SHP77 (cell line): ENCODE measurements around the gene PGBD5.

ENCODE experiments used
- DNase-seq, 2 experiments: peaks; one replicate each; lab custom pipeline; 2025; lab: John Stamatoyannopoulos, UW

Gene PGBD5

DNA sequence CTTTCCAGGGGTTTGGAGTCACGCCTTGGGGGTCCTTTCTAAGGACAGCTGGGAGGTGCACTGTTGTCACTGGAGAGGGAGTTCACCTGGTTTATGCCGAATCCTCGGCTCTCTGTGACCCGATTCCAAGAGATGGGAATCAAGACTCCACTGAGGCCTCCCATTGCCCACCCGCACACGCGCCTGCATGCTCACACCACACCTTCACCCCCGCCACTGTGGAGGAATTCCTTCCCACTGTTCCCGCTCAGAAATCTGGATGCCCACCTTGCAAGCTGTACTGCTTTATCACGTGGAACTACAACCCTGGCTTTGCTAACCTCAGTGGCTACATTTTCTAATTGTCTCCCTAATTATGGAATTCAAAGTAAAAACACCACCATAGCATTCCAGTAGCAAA is 29.2 kb downstream of the PGBD5 start:
- no peak for DNase-seq

DNA sequence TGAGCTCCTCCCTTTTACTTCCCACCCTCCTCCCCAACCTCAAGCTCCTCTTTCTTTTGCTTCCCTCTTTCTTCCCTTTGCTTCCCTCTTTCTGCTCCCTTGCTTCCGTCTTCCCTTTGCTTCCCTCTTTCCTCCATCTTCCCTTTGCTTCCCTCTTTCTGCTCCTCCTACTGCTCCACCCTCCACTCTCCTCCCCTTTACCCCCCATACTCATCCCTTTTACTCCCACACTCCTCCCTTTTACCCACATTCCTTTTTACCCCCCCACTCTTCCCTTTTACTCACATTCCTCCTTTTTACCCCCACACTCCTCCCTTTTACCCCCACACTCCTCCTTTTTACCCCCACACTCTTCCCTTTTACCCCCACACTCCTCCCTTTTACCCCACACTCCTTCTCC is 30.2 kb downstream of the PGBD5 start:
- no peak for DNase-seq

DNA sequence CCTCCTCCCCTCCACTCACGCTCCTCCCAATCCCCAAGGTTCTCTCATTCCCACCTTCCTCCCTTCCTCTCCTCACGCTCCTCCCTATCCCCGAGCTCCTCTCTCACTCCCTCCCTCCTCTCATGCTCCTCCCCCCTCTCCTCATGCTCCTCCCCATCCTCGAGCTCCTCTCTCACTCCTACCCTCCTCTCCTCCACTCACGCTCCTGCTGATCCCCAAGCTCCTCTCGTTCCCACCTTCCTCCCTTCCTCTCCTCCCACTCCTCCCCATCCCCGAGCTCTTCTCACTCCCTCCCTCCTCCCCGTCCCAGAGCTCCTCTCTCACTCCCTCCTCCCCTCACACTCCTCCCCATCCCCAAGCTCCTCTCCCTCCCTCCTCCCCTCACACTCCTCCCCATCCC is 31.4 kb downstream of the PGBD5 start:
- no peak for DNase-seq

DNA sequence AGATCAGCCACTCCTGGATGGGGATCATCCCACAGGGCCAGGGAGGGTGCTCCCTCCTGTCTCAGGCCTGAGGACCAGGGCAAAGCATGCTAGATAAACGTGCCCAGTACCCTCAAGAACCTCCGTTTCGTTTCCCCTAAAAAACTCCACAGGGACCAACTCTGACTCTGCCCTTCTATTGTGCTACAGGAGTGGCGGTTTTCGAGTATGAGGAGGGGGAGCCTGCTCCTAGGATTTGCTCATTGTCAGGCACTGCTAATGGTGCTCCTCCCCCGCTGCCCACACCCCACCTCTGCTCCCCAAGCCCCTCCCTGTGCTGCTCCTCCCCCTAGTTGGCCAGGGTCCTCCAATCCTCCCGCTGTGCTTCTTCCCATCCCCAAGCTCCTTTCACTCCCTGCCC is 32.0 kb downstream of the PGBD5 start:
- no peak for DNase-seq

DNA sequence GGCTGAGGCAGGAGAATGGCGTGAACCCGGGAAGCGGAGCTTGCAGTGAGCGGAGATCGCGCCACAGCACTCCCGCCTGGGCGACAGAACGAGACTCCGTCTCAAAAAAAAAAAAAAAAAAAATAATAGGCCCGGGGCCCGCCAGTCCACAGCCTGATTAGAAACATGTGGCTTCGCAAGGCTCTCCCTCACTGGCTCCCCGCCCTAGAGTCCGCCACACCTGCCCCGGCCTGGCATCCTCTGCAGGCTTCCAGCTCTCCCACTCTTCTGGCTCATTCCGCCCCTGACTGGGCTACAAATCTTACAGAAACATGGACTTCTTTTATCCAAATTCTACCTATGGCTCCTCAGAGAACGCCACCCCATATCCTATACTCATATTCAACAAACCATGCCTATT is 32.4 kb downstream of the PGBD5 start:
- DNase-seq: no peak

DNA sequence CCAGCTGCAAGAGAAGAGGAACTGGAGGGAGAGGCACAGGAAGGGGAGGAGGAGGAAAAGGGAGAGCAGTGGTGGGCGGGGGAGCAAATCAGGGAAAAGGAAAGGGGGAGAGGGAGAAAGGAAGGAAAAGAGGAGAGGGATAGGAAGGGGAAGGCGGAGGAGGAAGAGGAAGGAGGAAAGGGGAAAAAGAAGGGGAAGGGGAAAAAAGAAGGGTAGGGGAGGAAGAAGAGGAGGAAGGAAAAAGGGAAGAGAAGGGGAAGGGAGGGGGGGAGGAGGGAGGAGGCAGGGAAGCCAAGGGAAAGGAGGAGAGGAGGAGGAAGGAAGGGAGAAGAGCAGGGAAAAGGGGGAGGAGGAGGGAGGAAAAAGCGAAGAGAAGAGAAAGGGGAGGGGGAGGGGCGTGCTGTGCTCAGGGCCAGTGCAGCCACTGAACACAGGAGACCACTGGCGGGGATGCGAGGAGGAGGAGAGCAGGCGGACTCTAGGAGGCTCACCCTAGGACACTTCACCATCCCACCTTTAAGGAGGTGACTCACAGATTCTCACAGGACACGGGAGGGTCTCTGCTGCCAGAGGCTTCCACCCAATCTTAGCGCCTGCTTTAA is 33.1 kb downstream of the PGBD5 start:
- no peak for DNase-seq

DNA sequence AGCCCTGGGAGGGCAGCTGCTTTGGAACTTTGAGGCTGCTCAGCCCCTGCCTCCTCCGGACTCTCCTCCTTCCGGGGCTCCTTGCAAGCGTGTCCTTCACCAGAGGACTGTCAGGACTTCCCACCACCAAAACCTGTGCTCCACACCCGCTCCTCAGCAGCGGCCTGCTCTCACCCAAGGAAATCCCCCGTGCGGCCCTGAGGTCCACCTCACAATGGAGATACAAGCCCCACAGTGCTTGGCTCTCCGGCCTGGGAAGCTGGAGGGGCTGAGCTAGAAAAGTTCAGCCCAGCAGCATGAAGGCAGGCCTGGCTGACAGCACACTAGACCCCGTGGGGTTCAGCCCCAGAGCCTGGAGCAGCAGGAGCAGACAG is 33.6 kb downstream of the PGBD5 start:
- no peak for DNase-seq

DNA sequence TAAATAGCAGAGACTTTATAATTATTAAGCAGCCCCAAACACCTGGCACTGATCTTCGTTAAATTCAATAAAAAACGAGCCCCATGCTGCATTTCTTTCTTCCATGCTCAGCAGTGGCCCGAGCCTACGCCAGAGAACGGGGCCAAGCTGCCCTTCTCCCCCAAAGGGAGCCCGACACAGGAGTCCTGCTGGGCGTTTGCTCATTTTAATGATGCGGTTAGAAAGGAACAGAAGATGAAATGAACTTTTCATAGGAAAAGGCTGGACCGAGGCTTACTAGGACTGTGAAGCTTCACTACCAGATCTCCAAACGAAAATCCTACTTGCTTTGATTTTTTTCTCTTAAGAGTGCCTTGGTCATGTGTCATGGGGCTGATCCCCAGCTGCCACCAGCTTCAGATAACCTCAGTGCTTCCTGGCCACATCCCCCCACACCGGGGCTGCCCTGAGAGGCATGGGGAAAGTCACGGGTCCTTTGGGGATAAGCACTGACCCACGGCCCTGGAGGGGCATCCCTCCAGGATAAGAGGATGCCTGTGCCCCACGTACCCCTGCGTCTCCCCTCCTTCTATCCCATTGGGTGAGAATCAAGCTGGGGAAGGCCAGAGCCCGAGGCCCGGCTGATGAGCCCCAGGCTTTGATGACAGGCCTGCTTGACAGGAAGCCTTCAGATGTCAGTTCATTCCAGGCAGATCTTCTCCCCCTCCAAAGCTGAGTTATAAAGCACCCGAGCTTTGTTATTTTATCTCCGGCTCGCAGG is 34.2 kb downstream of the PGBD5 start:
- no peak for DNase-seq

DNA sequence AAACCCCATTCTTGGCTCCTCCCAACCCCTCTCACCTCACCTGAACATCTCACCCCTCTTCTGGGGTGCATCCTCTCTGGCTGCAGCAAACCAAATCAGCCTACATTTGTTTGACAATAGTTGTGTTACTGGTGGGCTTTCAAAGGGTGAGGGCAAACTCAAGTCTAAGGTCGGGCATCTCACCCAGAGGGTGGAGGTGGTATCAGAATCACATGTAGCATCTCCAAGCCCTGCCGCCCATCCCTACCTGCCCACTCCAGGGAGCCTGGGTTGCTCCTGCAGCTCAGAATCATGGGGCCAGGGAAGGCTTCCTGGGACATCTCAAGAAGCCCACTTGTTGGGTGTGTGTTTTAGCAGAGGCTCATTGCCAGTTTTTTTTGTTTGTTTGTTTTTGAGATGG is 35.8 kb downstream of the PGBD5 start:
- no peak for DNase-seq

DNA sequence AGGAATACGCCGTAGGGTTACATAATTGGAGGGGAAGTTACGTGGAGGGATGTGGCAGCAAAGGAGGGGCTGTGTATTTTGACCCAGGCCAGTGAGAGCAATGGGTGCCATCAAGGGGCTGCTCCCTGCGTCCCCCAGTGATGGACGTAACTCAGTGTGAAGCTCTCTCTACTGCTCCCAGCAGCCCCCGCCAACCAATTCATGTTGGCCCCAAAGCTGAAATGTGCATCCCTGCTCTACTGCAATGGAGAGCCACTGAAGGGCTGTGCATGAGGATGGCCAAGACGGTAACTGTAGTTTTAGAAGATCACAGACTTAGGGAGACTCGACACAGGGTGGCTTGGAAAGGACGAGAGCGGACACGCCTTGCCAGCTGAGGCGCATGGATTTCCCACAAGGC is 38.3 kb downstream of the PGBD5 start:
- no peak for DNase-seq

DNA sequence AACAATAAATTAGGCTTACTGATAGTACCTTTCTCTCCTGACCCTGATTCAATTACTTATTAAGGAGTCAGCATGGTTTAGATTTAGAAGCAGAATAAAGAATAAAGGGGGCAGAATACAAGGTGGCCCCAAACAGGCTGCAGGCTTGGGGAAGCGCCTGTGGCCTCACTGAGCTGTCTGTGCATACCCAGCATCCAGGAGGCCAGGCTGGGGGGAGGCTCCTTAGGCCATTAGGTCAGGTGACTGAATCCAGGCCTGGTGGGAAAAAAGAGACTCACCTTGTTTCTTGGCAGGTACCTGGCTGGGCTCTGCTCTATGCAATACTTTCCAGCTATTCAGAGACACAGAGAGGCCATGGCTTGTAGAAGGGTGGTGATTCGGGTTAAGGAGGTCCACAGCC is 38.8 kb downstream of the PGBD5 start:
- DNase-seq: no peak

DNA sequence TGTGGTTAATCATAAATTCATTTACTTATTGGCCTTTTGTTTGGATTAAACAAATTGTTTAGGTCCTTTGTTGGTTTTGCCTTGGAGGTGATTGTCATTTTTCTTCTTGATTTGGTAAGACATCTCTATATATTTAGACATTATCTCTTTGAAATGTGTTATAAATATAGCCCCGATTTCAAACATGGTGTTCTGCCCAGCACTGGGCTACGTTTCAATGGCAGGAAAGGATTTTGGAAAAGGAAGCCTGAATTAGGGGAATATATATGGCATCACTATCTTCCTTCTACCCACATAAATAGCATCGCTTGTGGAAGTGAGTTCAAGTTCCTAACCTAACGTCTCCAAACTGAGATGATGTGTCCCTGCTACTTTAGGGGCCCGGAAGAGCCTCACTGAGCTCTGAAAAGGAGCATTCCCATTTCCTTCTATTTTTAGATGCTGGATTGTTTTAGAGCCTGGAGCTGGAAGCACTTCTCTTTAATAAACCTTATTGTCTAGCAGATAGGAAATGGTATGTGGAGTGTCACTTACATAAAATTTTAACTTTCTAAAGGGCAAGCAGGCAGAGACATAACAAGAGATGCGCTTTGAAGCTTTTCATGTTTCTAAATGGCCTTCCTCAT is 39.4 kb downstream of the PGBD5 start:
- no peak for DNase-seq

DNA sequence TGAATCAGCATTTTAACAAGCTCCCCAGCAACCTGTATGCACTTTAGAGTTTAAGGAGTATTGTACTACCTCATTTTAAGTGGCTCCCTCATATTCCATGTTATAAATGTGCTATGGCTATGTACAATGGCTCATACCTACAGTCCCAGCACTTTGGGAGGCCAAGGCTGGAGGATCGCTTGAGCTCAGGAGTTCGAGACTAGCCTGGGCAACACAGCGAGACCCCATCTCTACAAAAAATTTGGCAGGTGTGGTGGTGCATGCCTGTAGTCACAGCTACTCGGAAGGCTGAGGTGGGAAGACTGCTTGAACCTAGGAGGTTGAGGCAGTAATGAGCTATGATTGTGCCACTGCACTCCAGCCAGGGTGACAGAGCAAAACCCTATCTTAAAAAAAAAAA is 40.2 kb downstream of the PGBD5 start:
- no peak for DNase-seq

DNA sequence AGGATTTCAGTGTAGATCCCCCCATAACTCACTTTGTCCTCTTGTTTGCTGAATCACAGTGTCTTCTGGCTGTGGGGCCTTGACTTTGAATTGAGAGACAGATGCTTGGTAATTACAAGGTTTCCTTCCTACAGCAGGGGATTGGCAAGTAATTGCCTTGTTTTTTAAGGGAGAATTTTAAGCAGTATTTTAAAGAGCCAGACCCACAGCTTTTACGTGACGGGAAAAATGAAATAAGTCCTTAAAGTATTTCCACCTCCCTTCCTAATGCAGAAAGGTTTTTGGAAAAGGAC is 41.0 kb downstream of the PGBD5 start:
- no peak for DNase-seq

DNA sequence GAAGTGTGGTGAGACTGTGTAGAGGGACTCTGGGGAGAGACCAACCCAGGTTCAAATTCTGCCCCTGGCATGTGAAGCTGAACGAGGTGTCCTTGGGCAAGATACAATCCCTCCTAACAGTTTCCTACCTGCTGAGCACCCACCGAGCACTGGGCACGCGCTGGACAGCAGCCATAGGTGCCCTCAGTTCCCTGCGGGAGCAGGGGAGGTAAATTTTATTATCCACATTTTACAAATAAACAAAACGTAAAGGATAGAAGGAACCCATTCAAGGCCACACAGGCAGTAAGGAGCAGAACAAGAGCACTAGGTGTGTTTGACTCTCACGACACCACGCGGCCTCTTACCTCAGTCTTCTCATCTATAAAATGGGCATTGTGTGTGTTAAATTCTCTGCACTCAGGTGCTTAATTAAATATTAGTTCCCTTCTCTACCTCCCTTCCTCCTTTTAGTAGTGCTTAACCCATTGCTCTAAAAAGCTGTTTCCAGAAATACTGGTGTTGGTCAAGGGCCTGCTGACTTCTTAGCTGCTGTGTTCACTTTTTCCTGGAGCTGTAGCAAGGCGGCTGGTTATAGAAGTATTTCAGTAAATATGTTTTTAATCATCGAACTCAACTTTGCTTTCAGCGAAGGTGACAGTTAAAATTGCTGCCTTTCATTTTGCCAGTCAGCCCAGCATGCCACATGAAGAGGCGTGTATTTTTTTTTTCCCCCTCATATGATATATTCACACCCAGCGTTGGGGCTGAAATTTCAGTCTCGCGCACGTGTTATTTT is 41.6 kb downstream of the PGBD5 start:
- no peak for DNase-seq

DNA sequence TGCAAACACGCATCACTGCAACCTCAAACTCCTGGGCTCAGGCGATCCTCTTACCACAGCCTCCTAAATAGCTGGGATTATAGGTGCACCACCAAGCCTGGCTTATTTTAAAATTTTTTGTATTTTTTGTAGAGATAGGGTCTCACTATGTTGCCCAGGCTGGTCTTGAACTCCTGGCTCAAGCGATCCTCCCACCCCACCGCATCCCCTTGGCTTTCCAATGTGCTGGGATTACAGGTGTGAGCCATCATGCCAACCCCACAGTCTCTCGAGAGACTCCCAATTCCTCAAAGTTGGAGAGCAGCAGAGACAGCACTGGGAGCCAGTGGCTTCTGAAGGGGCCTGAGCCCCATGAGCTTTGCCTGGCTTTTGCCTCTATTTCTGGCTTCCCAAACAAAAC is 42.7 kb downstream of the PGBD5 start:
- no peak for DNase-seq

DNA sequence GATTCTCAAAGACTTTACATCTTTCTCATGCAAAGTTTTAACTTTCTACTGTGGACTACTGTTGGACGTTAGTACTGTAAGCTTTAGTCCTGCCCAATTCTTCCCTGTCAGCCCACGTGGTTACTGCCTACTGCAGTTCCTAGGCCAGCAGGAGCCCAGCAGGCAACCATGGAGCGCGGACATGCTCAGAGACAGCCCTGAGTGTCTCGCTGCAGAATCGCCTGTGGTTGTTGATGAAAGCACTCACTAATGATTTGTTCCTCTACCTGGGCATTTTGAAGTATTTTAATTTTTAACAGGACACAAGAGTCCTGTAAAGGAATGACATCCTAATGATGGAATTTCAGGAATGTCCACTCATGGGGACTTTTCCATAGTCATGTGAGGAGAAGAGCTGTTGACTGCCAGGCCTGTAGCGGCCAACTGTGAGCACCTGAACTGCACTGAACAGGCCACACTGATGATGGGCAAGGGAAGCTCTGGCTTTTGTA is 44.1 kb downstream of the PGBD5 start:
- no peak for DNase-seq

DNA sequence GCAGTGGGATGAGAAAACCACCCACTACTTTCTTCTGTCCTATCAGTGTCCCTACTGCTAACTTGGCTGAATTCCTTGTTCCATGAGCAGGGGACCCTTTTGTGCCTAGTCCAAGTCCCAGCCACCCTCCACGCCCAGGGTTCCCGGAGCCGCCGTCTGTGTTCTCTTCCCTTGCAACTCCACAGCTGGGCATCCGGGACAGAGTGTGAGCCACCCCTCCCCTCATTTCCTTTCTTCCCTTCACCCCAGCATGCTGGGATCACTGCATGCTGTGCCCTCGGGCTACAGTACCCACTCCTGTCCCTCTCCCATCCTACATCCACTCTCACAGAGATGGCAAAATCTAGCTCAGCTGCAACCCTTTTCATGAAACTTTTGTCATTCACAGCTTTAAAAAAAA is 44.5 kb downstream of the PGBD5 start:
- DNase-seq: no peak

DNA sequence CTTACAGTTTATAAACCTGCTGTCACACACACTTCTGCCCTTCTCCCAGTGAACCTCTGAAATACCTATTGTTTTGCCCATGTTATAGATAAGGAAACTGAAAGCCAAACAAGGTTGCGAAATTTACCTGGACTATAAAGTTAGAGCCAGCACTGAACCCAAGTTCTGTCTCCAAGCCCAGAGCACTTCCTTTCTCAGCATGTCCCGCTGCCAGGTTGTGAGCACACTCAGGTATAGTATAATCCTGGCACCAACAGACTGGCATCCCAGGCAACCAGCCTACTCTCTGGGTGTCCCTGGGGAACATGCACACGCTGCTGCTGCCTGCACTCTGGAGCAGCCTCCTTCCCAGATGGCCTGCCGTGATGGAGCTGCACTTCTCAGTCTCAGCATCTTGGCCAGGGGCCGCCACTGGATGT is 45.1 kb downstream of the PGBD5 start:
- DNase-seq: no peak

DNA sequence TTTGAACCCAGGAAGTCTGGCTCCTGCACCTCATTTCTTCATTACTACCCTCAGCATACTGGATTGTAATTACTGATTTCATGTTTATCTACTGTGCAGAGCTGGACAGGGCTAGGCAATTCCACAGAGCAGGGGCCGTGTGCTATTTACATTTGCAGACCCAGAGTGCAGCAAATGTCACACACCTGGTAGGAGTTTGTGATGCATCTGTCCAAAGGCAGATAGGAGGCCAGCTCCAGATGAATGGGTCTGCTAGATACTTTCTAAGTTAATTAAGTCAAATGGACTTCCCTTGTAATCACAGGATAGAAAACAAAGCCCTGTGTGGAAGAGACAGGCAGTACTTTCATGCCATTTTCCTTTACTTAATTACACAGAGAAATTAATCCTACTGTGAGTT is 46.2 kb downstream of the PGBD5 start:
- DNase-seq: no peak

DNA sequence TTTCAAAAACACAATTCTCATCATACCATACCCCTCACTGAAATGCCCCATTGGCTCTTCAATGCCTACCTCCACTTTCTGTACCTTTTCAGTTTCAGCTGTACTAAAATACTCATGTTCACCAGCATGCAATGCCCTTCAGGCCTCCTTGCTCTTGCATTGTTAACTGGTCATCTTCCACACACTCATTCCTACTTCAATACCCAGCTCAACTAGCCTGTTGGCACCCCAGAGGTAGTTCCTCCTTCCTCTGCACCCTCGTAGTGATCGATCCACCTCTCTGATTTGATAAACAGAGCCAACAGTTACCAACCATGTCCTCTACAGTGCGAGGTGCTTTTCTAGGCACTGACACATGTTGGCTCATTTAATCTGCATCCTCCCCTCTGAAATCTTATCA is 46.7 kb downstream of the PGBD5 start:
- DNase-seq: no peak

DNA sequence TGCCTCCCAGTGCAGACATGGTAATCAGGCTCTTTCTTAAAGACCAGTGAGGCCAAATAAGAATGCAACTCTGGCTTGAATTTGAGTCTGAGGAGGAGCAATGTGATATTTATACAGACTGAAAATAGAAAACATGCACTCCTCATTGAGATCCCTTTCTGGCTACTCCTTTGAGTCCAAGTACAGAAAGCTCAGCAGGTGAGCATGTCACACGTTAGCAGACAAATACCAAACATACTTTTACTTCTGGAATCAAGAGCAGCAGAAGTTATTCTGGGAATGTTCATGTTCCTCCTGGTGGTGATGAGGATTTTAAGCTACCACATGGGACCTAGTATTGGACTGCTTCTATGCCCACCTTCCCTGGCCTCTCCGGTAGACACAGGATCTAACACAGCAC is 48.3 kb downstream of the PGBD5 start:
- DNase-seq: no peak

DNA sequence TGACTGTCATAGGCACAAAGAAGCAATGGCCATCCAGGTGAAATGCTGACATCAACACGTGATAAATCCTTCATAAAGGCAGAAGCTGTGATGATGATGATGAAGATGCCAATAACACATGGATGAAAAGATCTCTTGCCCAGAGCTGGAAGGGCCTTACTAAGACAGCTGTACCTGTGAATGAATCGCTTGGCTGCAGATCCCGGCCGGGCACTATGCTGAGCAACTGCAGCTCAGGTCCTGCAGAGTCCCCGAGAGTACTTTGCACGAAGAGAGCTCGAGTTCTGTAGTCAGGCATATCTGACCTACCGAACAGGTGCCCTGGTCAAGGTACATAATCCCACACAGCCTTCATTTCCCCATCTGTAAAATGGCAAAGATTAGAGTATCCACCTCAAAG is 48.8 kb downstream of the PGBD5 start:
- DNase-seq: no peak
